ENCODE results near the gene CCL19.

DNA sequence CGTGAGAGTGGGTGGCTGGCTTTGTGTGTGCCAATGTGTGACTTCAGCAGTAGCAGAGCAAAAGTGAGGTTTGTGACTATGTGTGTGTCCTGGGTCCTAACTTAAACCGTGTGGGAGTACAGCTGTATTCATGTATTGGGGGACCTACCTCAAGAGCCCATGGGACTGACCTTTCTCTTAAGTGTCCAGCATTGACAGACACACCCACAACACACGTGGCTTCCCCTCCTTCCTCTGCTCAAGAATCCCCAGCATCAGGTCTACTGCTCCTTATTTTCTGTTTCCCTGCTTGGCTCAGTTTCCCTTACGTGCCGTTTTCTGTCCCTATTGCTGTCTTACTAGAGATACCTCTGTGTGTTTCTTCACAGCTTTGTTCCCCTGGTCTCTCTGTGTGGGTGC lies 38.5 kb downstream of the CCL19 start:
- TF ChIP-seq, protein P1, sequence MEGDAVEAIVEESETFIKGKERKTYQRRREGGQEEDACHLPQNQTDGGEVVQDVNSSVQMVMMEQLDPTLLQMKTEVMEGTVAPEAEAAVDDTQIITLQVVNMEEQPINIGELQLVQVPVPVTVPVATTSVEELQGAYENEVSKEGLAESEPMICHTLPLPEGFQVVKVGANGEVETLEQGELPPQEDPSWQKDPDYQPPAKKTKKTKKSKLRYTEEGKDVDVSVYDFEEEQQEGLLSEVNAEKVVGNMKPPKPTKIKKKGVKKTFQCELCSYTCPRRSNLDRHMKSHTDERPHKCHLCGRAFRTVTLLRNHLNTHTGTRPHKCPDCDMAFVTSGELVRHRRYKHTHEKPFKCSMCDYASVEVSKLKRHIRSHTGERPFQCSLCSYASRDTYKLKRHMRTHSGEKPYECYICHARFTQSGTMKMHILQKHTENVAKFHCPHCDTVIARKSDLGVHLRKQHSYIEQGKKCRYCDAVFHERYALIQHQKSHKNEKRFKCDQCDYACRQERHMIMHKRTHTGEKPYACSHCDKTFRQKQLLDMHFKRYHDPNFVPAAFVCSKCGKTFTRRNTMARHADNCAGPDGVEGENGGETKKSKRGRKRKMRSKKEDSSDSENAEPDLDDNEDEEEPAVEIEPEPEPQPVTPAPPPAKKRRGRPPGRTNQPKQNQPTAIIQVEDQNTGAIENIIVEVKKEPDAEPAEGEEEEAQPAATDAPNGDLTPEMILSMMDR (IDR thresholded peaks at IDR 0.05), result no peak
- TF ChIP-seq EP300 (IDR thresholded peaks at IDR 0.05), result no peak

Data from esophagus muscularis mucosa (tissue), 3 donors.